Activated CD8-positive, alpha-beta memory T cell treated with anti-CD3 and anti-CD28 coated beads, Interleukin-2, amount 50 U/mL, for 24 hours (primary cell): ENCODE results near the gene GRID2IP.
"Not testable (repeated sequence)": the region's sequence is repeated elsewhere in the genome, so short reads cannot be mapped to it uniquely, and the experiment has no call there.

Experiments
- DNase-seq: peaks from one replicate; pipeline ENCODE4 v3.0.0-alpha.2; 2020; ENCODE audit errors: extremely low read depth

The GRID2IP gene

DNA sequence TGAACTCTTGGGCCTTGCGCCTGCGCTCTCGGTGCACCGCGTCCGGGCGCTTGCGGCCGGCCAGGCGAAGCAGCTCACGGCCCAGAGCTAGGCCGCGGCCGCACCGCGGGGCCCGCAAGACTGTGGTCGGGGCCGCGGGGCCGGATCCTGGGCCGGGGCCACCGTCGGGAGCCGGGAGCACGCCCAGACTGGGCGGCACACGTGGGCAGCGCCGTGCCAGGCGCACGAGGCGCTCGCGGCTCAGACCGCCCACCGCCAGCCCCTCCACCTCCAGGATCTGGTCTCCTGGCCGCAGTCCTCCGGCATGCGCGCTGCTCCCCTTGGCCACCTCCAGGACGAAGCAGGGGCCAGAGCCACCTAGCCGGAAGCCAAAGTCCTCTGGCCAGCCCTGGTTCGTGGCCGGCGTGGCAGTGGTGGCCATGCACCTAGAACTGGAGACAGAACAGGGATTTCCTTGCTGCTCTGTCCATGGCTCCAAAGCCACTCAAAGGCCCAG lies at the start of gene GRID2IP:
Gene GRID2IP (minus strand): TSS at position 446 of the 496 bp plus-strand sequence. CDS start 25 bp downstream, at position 421.
- no peak for DNase-seq

- DNase-seq: no peak
Measured at GRCh38 chr7:6600093-6600492, 48.8 kb upstream of the GRID2IP start.

GRCh38 chr7:6590645-6591110 lies 39.4 kb upstream of the GRID2IP start:
- DNase-seq: no peak

GRCh38 chr7:6589829-6590644 lies 38.8 kb upstream of the GRID2IP start, which contains the start of gene INTS15:
TSS of gene INTS15 (plus strand) at chr7:6590021. CDS start at chr7:6590284, 263 bp downstream.
- DNase-seq: peak; percentile 49

GRCh38 chr7:6589151-6589828 lies 38.0 kb upstream of the GRID2IP start:
- DNase-seq: no peak

DNA sequence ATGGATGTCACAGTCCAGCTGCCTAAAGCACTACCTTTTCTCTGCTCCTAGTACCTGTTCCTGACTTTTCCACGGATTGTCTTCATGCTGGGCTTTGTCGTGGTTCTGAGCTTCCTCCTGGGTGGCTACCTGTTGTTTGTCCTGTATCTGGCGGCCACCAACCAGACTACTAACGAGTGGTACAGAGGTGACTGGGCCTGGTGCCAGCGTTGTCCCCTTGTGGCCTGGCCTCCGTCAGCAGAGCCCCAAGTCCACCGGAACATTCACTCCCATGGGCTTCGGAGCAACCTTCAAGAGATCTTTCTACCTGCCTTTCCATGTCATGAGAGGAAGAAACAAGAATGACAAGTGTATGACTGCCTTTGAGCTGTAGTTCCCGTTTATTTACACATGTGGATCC lies 37.3 kb upstream of the GRID2IP start:
- no peak for DNase-seq

DNA sequence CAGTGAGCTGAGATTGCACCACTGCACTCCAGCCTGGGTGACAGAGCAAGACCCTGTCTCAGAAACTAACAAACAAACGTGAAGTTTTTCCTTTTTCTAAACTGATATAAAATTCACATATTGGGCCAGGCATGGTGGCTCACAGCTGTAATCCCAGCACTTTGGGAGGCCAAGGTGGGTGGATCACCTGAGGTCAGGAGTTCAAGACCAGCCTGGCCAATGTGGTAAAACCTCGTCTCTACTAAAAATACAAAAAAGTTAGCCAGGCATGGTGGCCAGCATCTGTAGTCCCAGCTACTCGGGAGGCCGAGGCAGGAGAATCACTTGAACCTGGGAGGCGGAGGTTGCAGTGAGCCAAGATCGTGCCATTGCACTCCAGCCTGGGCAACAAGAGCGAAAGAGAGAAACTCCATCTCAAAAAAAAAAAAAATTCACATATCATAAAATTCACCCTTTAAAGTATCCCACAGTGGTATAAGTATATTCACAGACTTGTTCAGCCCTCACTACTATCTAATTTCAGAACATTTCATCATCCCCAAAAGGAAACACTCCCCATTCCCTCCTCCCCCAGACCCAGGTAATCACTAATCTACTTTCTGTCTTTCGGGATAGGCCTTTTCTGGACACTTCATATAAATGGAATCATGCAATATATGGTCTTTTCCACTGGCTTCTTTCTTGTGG lies 34.6 kb upstream of the GRID2IP start:
- DNase-seq: not testable (repeated sequence)

GRCh38 chr7:6579446-6579845 lies 28.2 kb upstream of the GRID2IP start:
- no peak for DNase-seq

GRCh38 chr7:6578114-6579084 lies 27.1 kb upstream of the GRID2IP start:
- no peak for DNase-seq

GRCh38 chr7:6577369-6578113 lies 26.3 kb upstream of the GRID2IP start, which contains the start of gene ZDHHC4:
TSS of gene ZDHHC4 (plus strand) at chr7:6577454. CDS start at chr7:6580562, 3,108 bp downstream.
- DNase-seq: peak; percentile 72

- not testable (repeated sequence) for DNase-seq
Measured at GRCh38 chr7:6576867-6577368, 25.7 kb upstream of the GRID2IP start.

DNA sequence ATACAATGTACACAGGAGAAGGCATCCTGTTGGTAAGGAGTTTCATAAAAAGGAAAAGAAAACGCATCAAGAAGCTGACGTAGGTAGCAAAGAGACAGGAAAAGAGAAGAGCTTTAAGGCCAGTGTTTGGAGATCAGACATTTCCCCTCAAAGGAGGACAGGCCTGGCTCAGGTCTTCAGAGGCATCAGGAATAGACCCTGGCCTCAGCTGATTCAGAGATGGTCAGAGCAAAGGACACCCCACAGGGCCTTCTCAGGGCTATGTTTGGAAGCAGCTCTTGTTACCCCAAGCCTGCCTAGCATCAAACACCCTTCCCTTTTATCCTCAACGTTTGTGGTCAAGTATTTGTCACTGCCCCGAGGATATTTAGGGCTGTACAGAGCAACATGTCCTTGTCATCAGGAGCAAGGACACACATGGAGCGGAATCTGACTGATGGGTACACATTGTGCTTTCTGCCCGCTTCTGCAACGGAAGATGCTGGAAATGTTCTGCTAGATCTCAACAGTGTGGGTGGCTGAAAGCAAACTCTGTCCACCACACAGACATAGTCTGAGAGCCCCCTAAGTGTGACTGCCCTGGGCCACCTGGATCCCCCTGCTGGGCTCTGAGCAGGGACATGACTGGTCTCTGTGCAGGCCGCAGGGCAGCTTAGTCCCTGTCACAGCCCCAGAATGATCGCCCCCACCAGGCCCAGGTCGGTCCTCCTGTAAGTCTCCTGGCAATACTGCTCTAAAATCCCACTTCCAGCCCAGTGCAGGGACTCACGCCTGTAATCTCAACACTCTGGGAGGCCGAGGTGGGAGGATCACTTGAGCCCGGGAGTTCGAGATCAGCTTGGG lies 25.0 kb upstream of the GRID2IP start:
- DNase-seq: no peak

- no peak for DNase-seq
Measured at GRCh38 chr7:6575281-6576023, 24.2 kb upstream of the GRID2IP start.

DNA sequence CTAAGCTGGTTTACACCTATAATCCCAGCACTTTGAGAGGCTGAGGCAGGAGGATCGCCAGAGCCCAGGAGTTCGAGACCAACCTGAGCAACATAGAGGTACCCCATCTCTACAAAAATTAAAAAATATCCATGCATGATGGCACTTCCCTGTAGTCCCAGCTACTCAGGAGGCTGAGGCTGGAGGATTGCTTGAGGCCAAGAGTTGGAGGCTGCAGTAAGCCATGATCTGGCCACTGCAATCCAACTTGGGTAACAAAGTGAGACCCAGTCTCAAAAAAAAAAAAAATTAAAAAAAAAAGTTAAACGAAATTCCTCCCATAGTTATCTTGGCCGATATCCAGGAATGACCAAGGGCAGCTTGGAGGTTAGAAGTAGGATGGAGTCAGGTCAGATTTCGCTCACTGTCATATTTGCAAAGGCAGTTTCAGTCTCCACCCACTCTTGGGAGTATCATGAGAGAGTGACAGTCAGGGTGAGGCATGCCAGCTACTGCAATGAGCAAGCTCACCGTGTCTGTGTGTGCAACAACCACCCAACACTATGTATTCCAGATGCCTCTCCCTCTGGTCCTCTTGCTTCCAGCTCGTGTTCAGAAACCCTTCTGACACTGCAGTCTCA lies 20.0 kb upstream of the GRID2IP start:
- no peak for DNase-seq

- no peak for DNase-seq
Measured at GRCh38 chr7:6567886-6568285, 16.6 kb upstream of the GRID2IP start.

DNA sequence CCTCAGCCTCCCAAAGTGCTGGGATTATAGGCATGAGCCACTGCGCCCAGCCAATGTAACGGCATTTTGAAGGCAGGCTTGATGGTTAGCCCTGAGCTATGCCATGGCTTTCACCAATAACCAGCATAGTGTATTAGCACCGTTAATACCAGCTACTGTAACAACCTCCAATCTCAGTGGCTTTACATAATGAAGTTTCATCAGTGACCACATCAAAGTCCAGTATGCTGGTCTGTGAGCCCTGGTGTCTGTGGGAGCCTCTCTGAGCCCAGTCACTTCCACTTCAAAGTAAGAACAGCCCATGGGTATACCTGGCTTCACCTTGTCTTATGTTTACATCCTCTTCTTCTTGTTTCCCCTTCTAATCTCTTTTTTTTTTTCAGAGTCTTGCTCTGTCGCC lies 14.4 kb upstream of the GRID2IP start:
- no peak for DNase-seq

GRCh38 chr7:6563936-6564770 lies 12.9 kb upstream of the GRID2IP start:
- DNase-seq: no peak
